ENCODE data around the gene UFD1.

GRCh38 chr22:19499236-19499879 lies 20.4 kb upstream of the UFD1 start:
- TF ChIP-seq CTCF (IDR thresholded peaks at IDR 0.05) (no peak), POLR2A (IDR thresholded peaks at IDR 0.05) (no peak)

Data from Peyer's patch (tissue), 4 donors.